ENCODE data around the gene EIF3K.

The EIF3K gene

GRCh38 chr19:38606131-38606530, 12.9 kb upstream of the EIF3K start:
- no peak overlapping the region for H3K27ac ChIP-seq
- TF ChIP-seq, protein P1, sequence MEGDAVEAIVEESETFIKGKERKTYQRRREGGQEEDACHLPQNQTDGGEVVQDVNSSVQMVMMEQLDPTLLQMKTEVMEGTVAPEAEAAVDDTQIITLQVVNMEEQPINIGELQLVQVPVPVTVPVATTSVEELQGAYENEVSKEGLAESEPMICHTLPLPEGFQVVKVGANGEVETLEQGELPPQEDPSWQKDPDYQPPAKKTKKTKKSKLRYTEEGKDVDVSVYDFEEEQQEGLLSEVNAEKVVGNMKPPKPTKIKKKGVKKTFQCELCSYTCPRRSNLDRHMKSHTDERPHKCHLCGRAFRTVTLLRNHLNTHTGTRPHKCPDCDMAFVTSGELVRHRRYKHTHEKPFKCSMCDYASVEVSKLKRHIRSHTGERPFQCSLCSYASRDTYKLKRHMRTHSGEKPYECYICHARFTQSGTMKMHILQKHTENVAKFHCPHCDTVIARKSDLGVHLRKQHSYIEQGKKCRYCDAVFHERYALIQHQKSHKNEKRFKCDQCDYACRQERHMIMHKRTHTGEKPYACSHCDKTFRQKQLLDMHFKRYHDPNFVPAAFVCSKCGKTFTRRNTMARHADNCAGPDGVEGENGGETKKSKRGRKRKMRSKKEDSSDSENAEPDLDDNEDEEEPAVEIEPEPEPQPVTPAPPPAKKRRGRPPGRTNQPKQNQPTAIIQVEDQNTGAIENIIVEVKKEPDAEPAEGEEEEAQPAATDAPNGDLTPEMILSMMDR (IDR thresholded peaks at IDR 0.05): no peak
- H3K4me3 ChIP-seq: no peak overlapping the region
- DNase-seq (ENCODE audit: low spot score): no peak

DNA sequence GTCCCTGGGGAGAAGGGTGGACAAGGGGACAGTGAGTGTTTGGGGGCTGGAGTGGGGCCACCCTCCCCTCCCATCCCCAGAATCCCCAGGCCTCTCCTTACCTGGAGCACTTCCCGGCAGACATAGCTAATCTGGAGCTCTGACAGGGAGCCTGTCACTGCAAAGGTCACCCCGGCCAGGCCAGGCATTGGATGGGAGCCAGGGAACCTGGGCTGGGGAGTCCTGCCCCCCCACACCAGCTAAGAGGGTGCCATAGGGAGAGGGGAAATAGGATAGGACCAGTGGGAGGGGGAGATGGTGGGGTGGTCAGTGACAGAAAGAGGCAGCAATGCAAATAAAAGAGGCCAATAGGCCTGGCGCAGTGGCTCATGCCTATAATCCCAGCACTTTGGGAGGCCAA, 4.7 kb upstream of the EIF3K start:
- H3K27ac ChIP-seq: no peak overlapping the region
- DNase-seq (ENCODE audit: low spot score): no peak
- H3K4me3 ChIP-seq: no peak overlapping the region
- TF ChIP-seq, protein P1 (IDR thresholded peaks at IDR 0.05): no peak

- H3K4me3 ChIP-seq: no peak overlapping the region
- no peak overlapping the region for H3K27ac ChIP-seq
- DNase-seq (ENCODE audit: low spot score): no peak
- TF ChIP-seq, protein P1 (IDR thresholded peaks at IDR 0.05): no peak
These were observed 3.9 kb upstream of the EIF3K start for GRCh38 chr19:38615007-38615581.

GRCh38 chr19:38616265-38616664, 2.7 kb upstream of the EIF3K start:
- DNase-seq (ENCODE audit: low spot score): no peak
- TF ChIP-seq, protein P1 (IDR thresholded peaks at IDR 0.05): no peak
- Histone ChIP-seq H3K4me3 (no peak overlapping the region), H3K27ac (no peak overlapping the region)

DNA sequence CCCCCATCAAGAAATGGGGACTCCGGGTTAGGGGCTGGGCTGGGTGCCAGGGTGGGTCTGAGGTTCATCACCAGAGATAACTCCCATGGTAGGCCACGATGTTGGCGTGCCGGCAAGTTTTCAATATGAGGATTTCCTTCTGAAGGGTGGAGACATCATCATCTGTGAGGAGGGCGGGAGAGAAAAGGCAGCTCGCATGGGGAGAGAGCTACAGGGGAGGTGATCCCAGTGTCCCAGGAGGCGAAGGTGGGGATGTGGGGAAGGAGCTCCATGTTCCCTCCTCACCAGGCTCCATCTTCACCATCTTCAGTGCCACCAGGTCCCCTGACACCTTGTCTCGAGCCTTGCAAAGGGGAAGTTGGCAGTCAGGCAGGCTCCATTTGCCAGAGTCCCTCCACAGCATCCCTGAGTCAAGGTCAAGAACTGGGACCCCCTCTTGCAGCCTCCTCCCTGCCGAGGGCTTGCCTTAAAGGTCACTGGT, 1.7 kb upstream of the EIF3K start:
- no peak overlapping the region for H3K27ac ChIP-seq

DNA sequence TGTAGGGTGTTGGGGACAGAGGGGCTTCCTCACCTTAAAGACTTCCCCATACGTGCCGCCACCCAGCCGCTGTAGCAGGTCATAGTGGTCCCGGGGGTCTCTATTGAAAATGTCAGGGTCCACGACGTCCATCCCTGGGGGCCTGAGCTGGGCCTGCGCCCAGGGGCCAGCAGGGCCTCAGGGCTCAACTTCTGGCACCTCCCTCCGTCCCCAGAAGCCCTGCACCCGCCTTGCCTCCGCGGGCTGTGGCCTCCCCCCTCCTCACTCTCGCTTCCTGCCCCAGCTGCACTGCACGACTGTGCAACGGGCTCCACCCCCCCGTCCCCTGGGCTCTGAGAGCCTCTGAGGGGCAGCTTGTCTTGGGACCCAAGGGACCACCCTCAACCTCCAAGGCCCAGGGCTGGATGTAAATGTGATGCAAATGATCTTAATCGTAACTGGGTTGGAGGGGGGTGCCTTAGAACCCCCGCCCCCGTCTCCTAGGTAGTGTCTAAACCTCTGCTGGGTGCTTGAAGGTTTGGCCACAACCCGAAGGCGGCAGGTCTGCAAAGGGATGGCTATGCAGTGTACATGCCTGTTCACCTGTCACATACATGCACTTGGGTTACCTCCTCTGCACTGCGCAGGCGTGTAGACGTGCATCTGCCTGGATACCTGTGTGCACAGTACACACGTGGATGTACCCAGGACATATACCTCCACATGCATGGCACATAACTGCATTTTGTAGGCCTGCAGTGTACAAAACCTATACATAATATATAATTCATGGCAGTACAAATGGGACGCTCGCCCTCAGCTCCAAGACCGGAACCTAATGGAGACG, 1.0 kb upstream of the EIF3K start, which contains the start of gene MAP4K1:
Gene MAP4K1, minus strand, starts transcription at position 190 of the 826 bp plus-strand sequence. Its CDS starts 58 bp downstream, at position 132.
- TF ChIP-seq, protein P1 (IDR thresholded peaks at IDR 0.05): no peak
- Histone ChIP-seq H3K4me3 (peak within 1 kb of the TSS; percentile 95), H3K27ac (peak within 1 kb of the TSS; percentile 46 to 71)
- no peak for DNase-seq (ENCODE audit: low spot score)

More for the DNA sequence above, 1.7 kb upstream of the EIF3K start:
- TF ChIP-seq, protein P1 (IDR thresholded peaks at IDR 0.05): no peak
- no peak for DNase-seq (ENCODE audit: low spot score)
- H3K4me3 ChIP-seq: peak overlapping the region; percentile 95

Data from coronary artery (tissue), 2 donors.